GM18498 (cell line): ENCODE data around the gene DOK7.

Experiments
- ATAC-seq: cut with Tn5 transposase; IDR thresholded peaks from one replicate; pipeline ENCODE4 v1.9.1; 2021; ENCODE audit warnings: mild to moderate bottlenecking, moderate library complexity; ENCODE audit not compliant: unreplicated experiment

The DOK7 gene

GRCh38 chr4:3462790-3463415 is at the start of gene DOK7:
Gene DOK7 (plus strand): TSS chr4:3463306. CDS start chr4:3463376, 70 bp downstream.
- no peak for ATAC-seq

- ATAC-seq, result no peak
Measured at GRCh38 chr4:3413675-3414420, 49.3 kb upstream of the DOK7 start.

DNA sequence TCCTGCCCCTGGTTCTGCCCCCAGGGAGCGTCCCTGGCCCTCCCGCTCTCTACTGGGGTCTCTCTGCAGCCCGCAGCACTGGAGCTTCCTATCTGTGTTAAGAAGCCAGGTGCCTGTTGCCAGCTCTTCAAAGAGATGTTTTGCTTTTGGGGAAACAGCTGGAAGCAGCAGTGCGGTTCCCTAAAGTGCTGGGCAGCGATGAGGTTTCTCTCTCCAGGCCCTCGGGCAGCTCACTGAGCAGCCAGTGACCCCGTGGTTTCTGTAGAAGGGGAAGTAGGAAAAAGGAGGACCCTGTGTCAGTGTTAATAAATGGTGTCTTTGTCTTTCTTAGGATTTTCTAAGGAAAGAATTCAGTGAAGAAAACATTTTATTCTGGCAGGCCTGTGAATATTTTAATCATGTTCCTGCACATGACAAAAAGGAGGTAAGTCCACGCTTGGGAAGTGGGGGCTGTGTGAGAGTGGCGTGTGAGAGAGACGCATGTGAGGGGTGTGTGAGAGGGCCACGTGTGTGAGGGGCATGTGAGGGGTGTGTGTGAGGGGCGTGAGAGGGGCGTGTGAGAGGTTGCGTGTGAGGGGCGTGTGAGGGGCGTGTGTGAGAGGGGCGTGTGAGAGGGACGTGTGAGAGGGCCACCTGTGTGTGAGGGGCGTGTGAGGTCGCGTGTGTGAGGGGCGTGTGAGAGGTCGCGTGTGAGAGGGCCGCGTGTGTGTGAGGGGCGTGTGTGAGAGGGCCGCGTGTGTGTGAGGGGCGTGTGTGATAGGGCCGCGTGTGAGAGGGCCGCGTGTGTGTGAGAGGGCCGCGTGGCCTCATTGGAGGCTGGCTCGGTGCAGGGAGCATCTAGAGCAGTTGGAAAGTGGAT is 48.5 kb upstream of the DOK7 start:
- no peak for ATAC-seq

DNA sequence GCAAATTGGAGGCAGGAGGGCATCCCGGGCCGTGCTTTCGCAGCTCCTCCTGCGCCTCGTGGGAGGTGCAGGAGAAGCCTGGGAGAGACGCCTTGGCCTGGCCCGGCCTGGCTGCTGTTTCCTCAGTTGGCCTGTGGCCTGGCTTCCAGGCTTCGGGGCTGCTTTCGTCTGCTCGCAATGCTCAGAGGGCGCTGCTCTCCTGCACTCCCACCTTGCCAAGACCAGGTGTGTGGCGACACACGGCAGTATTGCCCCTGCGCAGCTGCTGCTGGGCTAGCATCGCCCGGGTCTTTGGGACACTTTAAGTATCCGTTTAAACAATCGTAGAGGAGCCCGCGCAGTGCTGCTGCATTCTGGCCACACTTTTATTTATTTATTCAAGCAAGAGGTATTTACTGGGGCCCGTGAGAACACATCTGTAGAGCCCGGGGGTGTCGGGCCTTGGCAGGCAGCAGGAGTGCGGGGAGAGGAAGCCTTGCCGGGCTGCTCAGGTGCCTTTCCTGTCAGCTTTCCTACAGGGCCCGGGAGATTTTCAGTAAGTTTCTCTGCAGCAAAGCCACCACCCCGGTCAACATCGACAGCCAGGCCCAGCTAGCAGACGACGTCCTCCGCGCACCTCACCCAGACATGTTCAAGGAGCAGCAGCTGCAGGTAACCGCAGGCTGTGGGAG is 47.5 kb upstream of the DOK7 start:
- no peak for ATAC-seq

GRCh38 chr4:3416270-3416669 is 46.8 kb upstream of the DOK7 start:
- ATAC-seq, result no peak

- ATAC-seq, result no peak
Measured at GRCh38 chr4:3416821-3417221, 46.3 kb upstream of the DOK7 start.

DNA sequence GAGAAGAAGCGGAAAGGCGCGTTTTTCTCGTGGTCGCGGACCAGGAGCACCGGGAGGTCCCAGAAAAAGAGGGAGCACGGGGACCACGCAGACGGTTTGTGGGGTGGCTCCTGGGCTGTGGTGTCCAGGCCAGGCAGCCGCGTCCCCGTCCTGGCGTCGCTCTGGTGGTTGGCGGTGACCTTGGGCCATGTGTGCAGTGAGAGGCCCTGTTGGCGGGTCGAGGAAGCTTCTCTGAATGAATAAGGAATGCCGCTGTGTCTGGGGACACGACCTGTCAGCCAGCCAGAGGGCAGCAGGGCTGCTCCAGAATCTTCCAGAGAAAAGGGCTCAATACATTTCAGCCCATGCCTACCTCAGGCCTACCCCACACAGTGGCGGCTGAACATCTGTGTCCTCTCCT is 45.7 kb upstream of the DOK7 start:
- no peak for ATAC-seq

GRCh38 chr4:3418029-3418762 is 44.9 kb upstream of the DOK7 start:
- no peak for ATAC-seq

GRCh38 chr4:3419836-3420605 is 43.1 kb upstream of the DOK7 start:
- ATAC-seq, result no peak

DNA sequence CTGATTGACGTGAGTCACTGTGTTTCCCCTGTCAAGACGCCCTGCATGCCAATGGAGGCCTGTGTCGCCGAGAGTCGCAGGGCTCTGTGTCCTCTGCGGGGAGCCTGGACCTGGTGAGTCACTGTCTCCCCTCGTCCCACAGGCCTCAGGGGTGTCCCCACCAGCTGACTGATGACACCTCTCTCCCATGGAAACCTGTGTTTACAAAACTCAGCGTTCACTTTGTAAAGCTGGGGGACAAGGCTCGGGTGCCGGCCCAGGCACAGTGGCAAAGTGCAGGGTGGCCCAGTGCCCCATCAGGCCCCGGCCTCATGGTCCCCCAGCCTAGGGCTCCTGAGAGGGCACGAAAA is 42.5 kb upstream of the DOK7 start:
- no peak for ATAC-seq

DNA sequence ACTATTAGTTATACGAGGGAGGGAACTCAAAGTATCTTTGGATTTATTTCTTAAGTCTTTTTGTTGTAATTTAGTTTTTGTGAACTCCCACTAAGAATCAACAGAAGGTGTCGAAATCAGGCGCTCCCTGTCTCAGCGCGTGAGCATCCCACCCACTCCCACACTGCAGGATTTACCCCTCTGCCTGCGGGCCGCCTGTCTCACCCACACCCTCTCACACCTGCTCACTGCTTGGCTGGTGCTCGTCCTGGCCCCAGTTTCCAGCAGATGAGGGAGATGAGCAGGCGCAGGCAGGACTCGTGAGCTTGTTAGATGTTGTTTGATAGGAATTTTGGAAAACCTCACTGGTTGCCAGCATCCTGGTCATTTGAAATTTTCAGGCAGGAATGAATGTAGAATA is 42.1 kb upstream of the DOK7 start:
- no peak for ATAC-seq

- ATAC-seq, result no peak
Measured at GRCh38 chr4:3421470-3421869, 41.6 kb upstream of the DOK7 start.

- no peak for ATAC-seq
Measured at GRCh38 chr4:3422241-3422801, 40.8 kb upstream of the DOK7 start.

DNA sequence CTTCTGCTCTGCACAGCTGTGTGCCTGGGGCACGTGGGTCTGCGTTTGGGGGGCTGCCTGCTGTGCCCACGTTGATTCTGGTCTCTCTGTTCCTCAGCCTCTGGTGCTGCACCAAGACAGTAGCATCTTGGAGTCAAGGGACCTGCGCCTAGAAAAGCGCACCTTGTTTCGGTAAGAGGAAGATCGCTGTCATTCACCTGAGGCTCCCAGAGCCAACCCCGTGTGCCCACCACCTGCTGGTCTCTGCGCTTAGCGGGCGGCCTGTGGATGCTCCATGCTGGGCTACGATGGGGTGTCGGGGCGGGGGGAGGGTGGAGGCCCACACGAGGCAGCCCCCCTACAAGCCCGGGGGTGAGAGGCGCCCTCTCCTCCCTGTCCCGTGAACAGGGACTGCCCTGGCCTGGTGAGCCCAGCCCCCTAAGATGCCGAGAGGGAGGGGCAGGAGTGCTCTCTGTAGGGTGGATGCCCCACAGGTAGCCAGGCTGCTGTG is 40.3 kb upstream of the DOK7 start:
- no peak for ATAC-seq

DNA sequence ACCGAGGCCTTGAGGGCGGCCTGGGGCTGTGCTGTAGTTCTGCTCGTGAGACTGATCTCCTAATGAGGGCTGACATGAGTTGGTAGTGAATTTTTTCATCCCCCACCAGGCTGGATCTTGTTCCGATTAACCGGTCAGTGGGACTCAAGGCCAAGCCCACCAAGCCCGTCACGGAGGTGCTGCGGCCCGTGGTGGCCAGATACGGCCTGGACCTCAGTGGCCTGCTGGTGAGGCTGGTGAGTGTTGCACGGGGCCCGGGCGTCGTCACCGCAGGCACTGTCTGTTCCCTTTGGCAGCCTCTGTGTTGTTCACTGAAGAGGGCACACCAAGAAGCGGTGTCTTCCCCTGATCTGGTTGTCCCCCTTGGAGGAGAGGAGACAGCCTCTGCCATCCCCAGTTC is 39.7 kb upstream of the DOK7 start:
- ATAC-seq, result no peak

GRCh38 chr4:3423952-3424351 is 39.2 kb upstream of the DOK7 start:
- no peak for ATAC-seq

DNA sequence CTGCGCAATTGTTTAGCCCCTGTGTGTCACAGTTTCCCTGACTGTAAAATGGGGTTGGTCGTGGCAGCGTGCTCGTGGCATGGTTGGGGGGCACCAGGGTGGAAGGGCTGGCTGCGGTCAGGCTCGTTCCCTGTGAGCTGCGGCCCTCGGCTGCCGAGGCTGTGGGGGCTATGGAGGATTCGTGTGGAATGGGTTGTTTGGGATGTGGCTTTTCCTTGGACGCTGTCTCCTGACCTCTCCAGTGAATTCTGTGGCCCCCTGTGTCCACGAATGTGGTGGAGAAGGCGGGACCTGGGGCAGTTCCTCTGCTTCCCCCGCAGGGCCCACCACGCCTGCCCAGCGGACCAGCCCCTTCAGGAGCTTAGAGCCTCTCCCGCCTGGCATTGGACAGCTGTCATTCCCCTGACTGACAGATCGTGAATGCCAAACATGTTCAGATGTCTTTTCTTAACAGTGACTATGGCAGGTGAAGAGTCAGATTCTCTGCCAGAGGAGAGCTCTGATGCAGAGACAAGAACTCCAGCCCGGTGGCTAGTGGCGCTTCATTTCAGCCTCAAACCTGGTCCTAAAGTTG is 38.5 kb upstream of the DOK7 start:
- no peak for ATAC-seq

GRCh38 chr4:3426465-3427133 is 36.5 kb upstream of the DOK7 start:
- no peak for ATAC-seq

GRCh38 chr4:3427134-3427476 is 36.0 kb upstream of the DOK7 start:
- ATAC-seq, result no peak
